GM12801 (cell line): ENCODE measurements around the gene FNDC1.

ENCODE experiments used
- TF ChIP-seq, protein P1 (sequence below): IDR thresholded peaks from one replicate; pipeline ENCODE4 v1.5.1; 2011; ENCODE audit warnings: control low read depth; ENCODE audit not compliant: insufficient read length; ENCODE audit errors: extremely low read depth

FNDC1 gene

GRCh38 chr6:159315562-159315961, 146.4 kb downstream of the FNDC1 start:
- TF ChIP-seq, protein P1, sequence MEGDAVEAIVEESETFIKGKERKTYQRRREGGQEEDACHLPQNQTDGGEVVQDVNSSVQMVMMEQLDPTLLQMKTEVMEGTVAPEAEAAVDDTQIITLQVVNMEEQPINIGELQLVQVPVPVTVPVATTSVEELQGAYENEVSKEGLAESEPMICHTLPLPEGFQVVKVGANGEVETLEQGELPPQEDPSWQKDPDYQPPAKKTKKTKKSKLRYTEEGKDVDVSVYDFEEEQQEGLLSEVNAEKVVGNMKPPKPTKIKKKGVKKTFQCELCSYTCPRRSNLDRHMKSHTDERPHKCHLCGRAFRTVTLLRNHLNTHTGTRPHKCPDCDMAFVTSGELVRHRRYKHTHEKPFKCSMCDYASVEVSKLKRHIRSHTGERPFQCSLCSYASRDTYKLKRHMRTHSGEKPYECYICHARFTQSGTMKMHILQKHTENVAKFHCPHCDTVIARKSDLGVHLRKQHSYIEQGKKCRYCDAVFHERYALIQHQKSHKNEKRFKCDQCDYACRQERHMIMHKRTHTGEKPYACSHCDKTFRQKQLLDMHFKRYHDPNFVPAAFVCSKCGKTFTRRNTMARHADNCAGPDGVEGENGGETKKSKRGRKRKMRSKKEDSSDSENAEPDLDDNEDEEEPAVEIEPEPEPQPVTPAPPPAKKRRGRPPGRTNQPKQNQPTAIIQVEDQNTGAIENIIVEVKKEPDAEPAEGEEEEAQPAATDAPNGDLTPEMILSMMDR: no peak

- TF ChIP-seq, protein P1: no peak
Measured at GRCh38 chr6:159317430-159317829, 148.2 kb downstream of the FNDC1 start.

- TF ChIP-seq, protein P1: no peak
Measured at GRCh38 chr6:159321267-159321666, 152.1 kb downstream of the FNDC1 start.
